Smooth muscle cell (in vitro differentiated cells): ENCODE measurements around the gene SYT15. TPM values are rescaled to one million over a fixed set of nuclear protein-coding genes. Genes with fewer than 3 reads are reported as not detected.

ENCODE experiments used
- DNase-seq: peaks from one replicate; lab custom pipeline; 2025; ENCODE audit not compliant: unreplicated experiment; lab: John Stamatoyannopoulos, UW
- H2AFZ ChIP-seq: fragments of 200-600 bp; sonication (generic); 2 replicates; pipeline ENCODE4 v1.6.0; 2016; ENCODE audit warnings: antibody characterized with exemption, low read depth, mild to moderate bottlenecking
- H3F3A ChIP-seq: fragments of 200-600 bp; sonication (generic); 2 replicates; pipeline ENCODE4 v1.6.0; 2017; ENCODE audit warnings: antibody characterized with exemption, low read depth
- H3K27ac ChIP-seq: fragments of 200-600 bp; sonication (generic); 2 replicates; pipeline ENCODE4 v1.5.1; 2016; ENCODE audit warnings: low read depth, mild to moderate bottlenecking
- H3K27me3 ChIP-seq: fragments of 200-600 bp; sonication (generic); 2 replicates; pipeline ENCODE4 v1.6.1; 2016; ENCODE audit warnings: low read depth, mild to moderate bottlenecking
- H3K36me3 ChIP-seq: fragments of 200-600 bp; sonication (generic); 2 replicates; pipeline ENCODE4 v1.5.1; 2016; ENCODE audit warnings: low read depth
- H3K4me1 ChIP-seq: fragments of 200-600 bp; sonication (generic); 2 replicates; pipeline ENCODE4 v1.5.1; 2016; ENCODE audit warnings: low read depth
- H3K4me2 ChIP-seq: fragments of 200-600 bp; sonication (generic); 2 replicates; pipeline ENCODE4 v1.6.0; 2016; ENCODE audit warnings: mild to moderate bottlenecking
- H3K4me3 ChIP-seq: fragments of 200-600 bp; sonication (generic); 2 replicates; pipeline ENCODE4 v1.5.1; 2016; ENCODE audit warnings: mild to moderate bottlenecking
- H3K79me2 ChIP-seq: fragments of 200-600 bp; sonication (generic); 2 replicates; pipeline ENCODE4 v1.6.0; 2016; ENCODE audit warnings: low read depth, mild to moderate bottlenecking
- H3K9ac ChIP-seq: fragments of 200-600 bp; sonication (generic); 2 replicates; pipeline ENCODE4 v1.6.0; 2016; ENCODE audit warnings: low read depth
- H3K9me3 ChIP-seq: fragments of 200-600 bp; sonication (generic); replicated peaks from 2 replicates; pipeline ENCODE4 v1.5.1; 2016; ENCODE audit warnings: low read depth
- H4K20me1 ChIP-seq: fragments of 200-600 bp; sonication (generic); 2 replicates; pipeline ENCODE4 v1.6.0; 2016; ENCODE audit warnings: low read depth
- CTCF ChIP-seq: fragments of 200-600 bp; sonication (generic); IDR thresholded peaks from 2 replicates; pipeline ENCODE4 v1.5.1; 2017; ENCODE audit warnings: borderline replicate concordance, mild to moderate bottlenecking, antibody characterized with exemption; ENCODE audit not compliant: insufficient read depth, poor library complexity, severe bottlenecking
- WGBS: methylation state at CpG from one replicate; pipeline ENCODE4 v1.1.7; 2016; ENCODE audit warnings: low lambda C conversion rate; 5-methylcytosine and 5-hydroxymethylcytosine counted together
- polyA plus RNA-seq: library from polyadenylated mRNA; unstranded; fragments of >200 nt; fragmentation: Nextera tagmentation; extraction: Ambion mirVana; gene quantifications from 2 replicates; pipeline ENCODE4 v1.2.1, GENCODE V29; 2016
- total RNA-seq: library from RNA; depleted of rRNA; stranded (reverse); fragments of >200 nt; gene quantifications from 2 replicates; pipeline ENCODE4 v1.2.3, GENCODE V29; 2014

Gene SYT15
- total and polyA plus RNA-seq, 2 experiments from 2014 or later: 0.22 to 0.89 TPM

GRCh38 chr10:46538155-46538554 lies 40.8 kb upstream of the SYT15 start:
- Histone ChIP-seq H3K4me2 (no peak overlapping the region), H3K4me3 (no peak overlapping the region), H3K36me3 (no peaks in the 10 kb centered on the region), H3K27ac (no peak overlapping the region), H3F3A (no peaks in the 10 kb centered on the region), H3K79me2 (no peaks in the 10 kb centered on the region), H3K9me3 (no peaks in the 10 kb centered on the region), H3K27me3 (peaks cover 20% of the 10 kb centered on the region), H3K4me1 (peaks cover 9% of the 10 kb centered on the region), H3K9ac (no peak overlapping the region), H2AFZ (no peak overlapping the region), H4K20me1 (no peaks in the 10 kb centered on the region)
- no peak for TF ChIP-seq CTCF
- WGBS: 94% methylated on average over 5 of the region's 5 CpGs
- no peak for DNase-seq

GRCh38 chr10:46538717-46539426 lies 40.1 kb upstream of the SYT15 start:
- no peaks in the 10 kb centered on the region for H3F3A ChIP-seq
- H3K4me2 ChIP-seq: no peak overlapping the region
- no peaks in the 10 kb centered on the region for H3K9me3 ChIP-seq
- H3K4me3 ChIP-seq: no peak overlapping the region
- no peak overlapping the region for H3K27ac ChIP-seq
- DNase-seq: no peak
- H3K4me1 ChIP-seq: peaks cover 9% of the 10 kb centered on the region
- no peak for TF ChIP-seq CTCF
- H3K27me3 ChIP-seq: peaks cover 20% of the 10 kb centered on the region
- H4K20me1 ChIP-seq: no peaks in the 10 kb centered on the region
- H3K79me2 ChIP-seq: no peaks in the 10 kb centered on the region
- WGBS: 91% methylated on average over 3 of the region's 3 CpGs
- H3K36me3 ChIP-seq: no peaks in the 10 kb centered on the region
- no peak overlapping the region for H3K9ac ChIP-seq
- no peak overlapping the region for H2AFZ ChIP-seq

- DNase-seq: no peak
- 76% methylated on average over 14 of the region's 14 CpGs for WGBS
- Histone ChIP-seq H3K79me2 (no peaks in the 10 kb centered on the region), H3K9ac (no peak overlapping the region), H3K4me1 (peaks cover 9% of the 10 kb centered on the region), H4K20me1 (no peaks in the 10 kb centered on the region), H3K4me3 (peak overlapping the region; percentile 1), H3F3A (no peaks in the 10 kb centered on the region), H3K27ac (no peak overlapping the region), H3K27me3 (peaks cover 20% of the 10 kb centered on the region), H3K9me3 (no peaks in the 10 kb centered on the region), H3K36me3 (no peaks in the 10 kb centered on the region), H2AFZ (peak overlapping the region; percentile 3), H3K4me2 (no peak overlapping the region)
- no peak for TF ChIP-seq CTCF
Measured at GRCh38 chr10:46539596-46540411, 39.1 kb upstream of the SYT15 start.
